CD4-positive, alpha-beta T cell (primary cell): ENCODE results near the gene QARS1. TPM values are rescaled to one million over a fixed set of nuclear protein-coding genes. Genes with fewer than 3 reads are reported as not detected.

Experiments
- ATAC-seq: fragments of 200-7000 bp; cut with Tn5 transposase; one replicate; pipeline ENCODE4 v1.10.0; 2022; ENCODE audit warnings: mild to moderate bottlenecking; ENCODE audit not compliant: poor library complexity
- CTCF ChIA-PET: fragments of 350-600 bp; sonication (Branson Sonifier 250); formaldehyde crosslinking; loops from one replicate; lab custom pipeline; 2021; ENCODE audit warnings: antibody characterized with exemption, inconsistent platforms; lab: Charles Lee
- POLR2A ChIA-PET: fragments of 350-600 bp; sonication (Branson Sonifier 250); formaldehyde crosslinking; loops from one replicate; lab custom pipeline; 2021; ENCODE audit warnings: antibody characterized with exemption, inconsistent platforms; lab: Charles Lee
- DNase-seq, 14 experiments: peaks; one replicate each; pipeline ENCODE4 v3.0.0-alpha.2; 2013 to 2020; ENCODE audit warnings: mixed read lengths in 2 of 14
- H3K27ac ChIP-seq, 2 donors: one replicate each; pipeline versions ENCODE4 v1.5.1 to v1.7.0; 2013; ENCODE audit warnings: low read length in 2 of 2, low read depth in 1 of 2, mild to moderate bottlenecking in 1 of 2
- H3K27me3 ChIP-seq, 2 experiments: 1 replicate in 1 of 2; 2 replicates in 1 of 2; pipeline versions ENCODE4 v1.6.1 to v1.7.0; 2013; ENCODE audit warnings: low read length in 2 of 2, control low read depth in 1 of 2, mild to moderate bottlenecking in 1 of 2, moderate library complexity in 1 of 2; ENCODE audit not compliant: insufficient read depth in 2 of 2, control insufficient read depth in 1 of 2
- H3K36me3 ChIP-seq: one replicate; pipeline ENCODE4 v1.6.1; 2013; ENCODE audit warnings: low read length, control low read depth; ENCODE audit not compliant: insufficient read depth
- H3K4me1 ChIP-seq: one replicate; pipeline ENCODE4 v1.6.1; 2013; ENCODE audit warnings: low read length, control low read depth; ENCODE audit not compliant: insufficient read depth
- H3K4me3 ChIP-seq: one replicate; pipeline ENCODE4 v1.5.1; 2013; ENCODE audit warnings: mild to moderate bottlenecking, low read length, moderate library complexity
- H3K9me3 ChIP-seq, 2 experiments: 1 replicate in 1 of 2; 2 replicates in 1 of 2; pipeline versions ENCODE4 v1.6.1 to v1.7.0; 2013; ENCODE audit warnings: low read length in 2 of 2, mild to moderate bottlenecking in 2 of 2, control low read depth in 1 of 2, moderate library complexity in 1 of 2; ENCODE audit not compliant: control insufficient read depth in 1 of 2, insufficient read depth in 1 of 2
- H3K27ac Mint-ChIP-seq: one replicate; pipeline ENCODE4 v1.8.0; 2020; ENCODE audit warnings: mixed read lengths
- H3K27me3 Mint-ChIP-seq: one replicate; pipeline ENCODE4 v1.8.0; 2021; ENCODE audit warnings: mixed read lengths
- H3K36me3 Mint-ChIP-seq: one replicate; pipeline ENCODE4 v1.8.0; 2021; ENCODE audit warnings: low read depth, mixed read lengths
- H3K4me1 Mint-ChIP-seq: one replicate; pipeline ENCODE4 v1.8.0; 2021; ENCODE audit warnings: low read depth, mixed read lengths
- H3K4me3 Mint-ChIP-seq: one replicate; pipeline ENCODE4 v1.8.0; 2020; ENCODE audit warnings: mild to moderate bottlenecking, mixed read lengths
- H3K9me3 Mint-ChIP-seq: one replicate; pipeline ENCODE4 v1.8.0; 2020; ENCODE audit warnings: mixed read lengths
- intact Hi-C, 2 experiments: fragments of 100-400 bp; cut with DNase I in 1 of 2; cut with micrococcal nuclease in 1 of 2; formaldehyde crosslinking; loops; one replicate each; pipeline versions ENCODE4 v1.15.1 to v1.9.0; 2023 to 2025; cut with DNase I, micrococcal nuclease
- total RNA-seq, 174 experiments: library from RNA in 2 of 174; stranded (reverse) in 2 of 174; gene quantifications; one replicate each; pipeline ENCODE4 v1.2.3 and lab custom pipeline; 2021 to 2026
- TF ChIP-seq, protein P1 (sequence below): fragments of 200-600 bp; IDR thresholded peaks from one replicate; pipeline ENCODE4 v1.8.0; 2022; ENCODE audit warnings: antibody characterized with exemption, mild to moderate bottlenecking

The QARS1 gene
- total RNA-seq, 2 experiments from 2014 or later: 264 to 287 TPM

GRCh38 chr3:49092938-49093852 is 11.4 kb downstream of the QARS1 start:
- intact Hi-C loops: loop anchor here (1.0 to 5.0 kb wide), 5 partner anchors 62 to 1616 kb away; partner anchors contain the start of genes DAG1 (in 1 of the 2), NDUFAF3 (in 1 of the 2), RHOA (in 1 of the 2) and SCAP (in 1 of the 2)
- ChIA-PET CTCF (interaction anchor here (0.7 to 3.8 kb wide), 17 partner anchors 10 to 458 kb away, joined by 3 to 28 read pairs (median 6); partner anchors contain the start of genes IMPDH2, NDUFAF3, QARS1 and SLC26A6), POLR2A (interaction anchor here (0.6 to 3.6 kb wide), 44 partner anchors 9 to 1475 kb away, joined by 3 to 92 read pairs (median 6); partner anchors contain the start of genes AMIGO3, ARIH2, CELSR3 and DAG1)
- TF ChIP-seq, protein P1, sequence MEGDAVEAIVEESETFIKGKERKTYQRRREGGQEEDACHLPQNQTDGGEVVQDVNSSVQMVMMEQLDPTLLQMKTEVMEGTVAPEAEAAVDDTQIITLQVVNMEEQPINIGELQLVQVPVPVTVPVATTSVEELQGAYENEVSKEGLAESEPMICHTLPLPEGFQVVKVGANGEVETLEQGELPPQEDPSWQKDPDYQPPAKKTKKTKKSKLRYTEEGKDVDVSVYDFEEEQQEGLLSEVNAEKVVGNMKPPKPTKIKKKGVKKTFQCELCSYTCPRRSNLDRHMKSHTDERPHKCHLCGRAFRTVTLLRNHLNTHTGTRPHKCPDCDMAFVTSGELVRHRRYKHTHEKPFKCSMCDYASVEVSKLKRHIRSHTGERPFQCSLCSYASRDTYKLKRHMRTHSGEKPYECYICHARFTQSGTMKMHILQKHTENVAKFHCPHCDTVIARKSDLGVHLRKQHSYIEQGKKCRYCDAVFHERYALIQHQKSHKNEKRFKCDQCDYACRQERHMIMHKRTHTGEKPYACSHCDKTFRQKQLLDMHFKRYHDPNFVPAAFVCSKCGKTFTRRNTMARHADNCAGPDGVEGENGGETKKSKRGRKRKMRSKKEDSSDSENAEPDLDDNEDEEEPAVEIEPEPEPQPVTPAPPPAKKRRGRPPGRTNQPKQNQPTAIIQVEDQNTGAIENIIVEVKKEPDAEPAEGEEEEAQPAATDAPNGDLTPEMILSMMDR: no peak
- no peaks in the 10 kb centered on the region for H3K27me3 Mint-ChIP-seq
- DNase-seq: peak; percentile 70 to 91 (median 80)
- peaks cover 52% of the 10 kb centered on the region for H3K4me1 ChIP-seq
- H3K36me3 ChIP-seq: peaks cover 36% of the 10 kb centered on the region
- H3K4me1 Mint-ChIP-seq: peaks cover 47% of the 10 kb centered on the region
- H3K4me3 ChIP-seq: peak overlapping the region; percentile 87
- H3K4me3 Mint-ChIP-seq: peak overlapping the region; percentile 96
- no peaks in the 10 kb centered on the region for H3K9me3 ChIP-seq
- H3K27ac ChIP-seq: peak overlapping the region; percentile 74 to 93
- peaks cover 52% of the 10 kb centered on the region for H3K36me3 Mint-ChIP-seq
- H3K27ac Mint-ChIP-seq: peak overlapping the region; percentile 95
- no peaks in the 10 kb centered on the region for H3K27me3 ChIP-seq
- peak; percentile 32 for ATAC-seq
- no peaks in the 10 kb centered on the region for H3K9me3 Mint-ChIP-seq

DNA sequence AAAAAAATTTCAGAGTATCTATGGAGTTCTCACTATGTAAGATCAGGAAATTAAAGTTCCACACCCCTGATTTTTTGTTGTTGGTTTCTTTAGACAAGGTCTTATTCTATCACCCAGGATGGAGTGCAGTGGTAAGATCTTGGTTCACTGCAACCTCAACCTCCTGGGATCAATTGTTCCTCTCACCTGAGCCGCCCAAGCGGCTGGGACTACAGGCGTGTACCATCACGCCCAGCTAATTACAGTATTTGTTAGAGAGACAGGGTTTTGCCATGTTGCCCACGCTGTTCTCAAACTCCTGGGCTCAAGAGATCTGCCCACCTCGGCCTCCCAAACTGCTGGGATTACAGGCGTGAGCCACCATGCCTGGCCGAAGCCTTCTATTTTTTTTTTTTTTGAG is 23.1 kb downstream of the QARS1 start:
- DNase-seq (no peak), ATAC-seq (no peak)
- H3K4me1 ChIP-seq: peaks cover 9% of the 10 kb centered on the region
- no peaks in the 10 kb centered on the region for H3K27me3 ChIP-seq
- no peaks in the 10 kb centered on the region for H3K9me3 ChIP-seq
- intact Hi-C loops: no loop called here
- no peak overlapping the region for H3K27ac ChIP-seq
- H3K27me3 Mint-ChIP-seq: no peaks in the 10 kb centered on the region
- H3K4me3 Mint-ChIP-seq: no peak overlapping the region
- no peak overlapping the region for H3K4me3 ChIP-seq
- peaks cover 24% of the 10 kb centered on the region for H3K36me3 Mint-ChIP-seq
- peaks cover 23% of the 10 kb centered on the region for H3K4me1 Mint-ChIP-seq
- H3K36me3 ChIP-seq: peaks cover 36% of the 10 kb centered on the region
- CTCF ChIA-PET: interaction anchor here (1.2 kb wide), 2 partner anchors 13 to 63 kb away, joined by 3 read pairs; partner anchors contain the start of gene QRICH1
- POLR2A ChIA-PET: interaction anchor here (1.5 kb wide), 1 partner anchor 12 kb away, joined by 7 read pairs; the partner anchor contains the start of gene QRICH1
- TF ChIP-seq, protein P1: no peak
- no peak overlapping the region for H3K27ac Mint-ChIP-seq
- no peaks in the 10 kb centered on the region for H3K9me3 Mint-ChIP-seq

DNA sequence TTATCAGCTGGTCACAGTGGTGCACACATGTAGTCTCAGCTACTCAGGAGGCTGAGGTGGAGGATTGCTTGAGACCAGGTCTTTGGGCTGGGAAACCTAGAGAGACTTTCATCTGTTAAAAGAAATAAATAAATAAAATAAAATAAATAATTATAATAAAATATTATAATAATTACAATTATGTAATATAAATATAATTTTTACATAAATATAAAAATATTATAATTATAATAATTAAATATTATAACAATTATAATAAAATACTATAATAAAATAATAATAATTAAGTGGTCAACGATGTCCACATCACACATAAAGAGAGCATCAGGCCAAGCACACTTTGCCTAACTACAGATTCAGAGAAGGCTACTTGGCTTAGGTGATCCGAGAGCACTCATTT is 25.3 kb downstream of the QARS1 start:
- H3K27me3 ChIP-seq: no peaks in the 10 kb centered on the region
- Mint-ChIP-seq H3K9me3 (no peaks in the 10 kb centered on the region), H3K4me3 (no peak overlapping the region), H3K27me3 (no peaks in the 10 kb centered on the region), H3K4me1 (peaks cover 23% of the 10 kb centered on the region), H3K36me3 (peaks cover 42% of the 10 kb centered on the region), H3K27ac (no peak overlapping the region)
- intact Hi-C loops: no loop called here
- ChIA-PET CTCF (interaction anchor here (1.1 to 1.2 kb wide), 2 partner anchors 15 to 57 kb away, joined by 4 to 5 read pairs; partner anchors contain the start of genes NDUFAF3 and QRICH1), POLR2A (no interaction called here)
- TF ChIP-seq, protein P1: no peak
- no peaks in the 10 kb centered on the region for H3K9me3 ChIP-seq
- DNase-seq: no peak
- no peak for ATAC-seq
- H3K27ac ChIP-seq: no peak overlapping the region
- H3K4me3 ChIP-seq: no peak overlapping the region
- H3K36me3 ChIP-seq: peaks cover 52% of the 10 kb centered on the region
- peaks cover 9% of the 10 kb centered on the region for H3K4me1 ChIP-seq
